Osteoblast (primary cell): ENCODE data around the gene SHISA5. TPM values are rescaled to one million over a fixed set of nuclear protein-coding genes. Genes with fewer than 3 reads are reported as not detected.

Experiments used
- DNase-seq: peaks from one replicate; pipeline ENCODE4 v3.0.0; 2011; ENCODE audit warnings: low spot score, mixed read lengths; ENCODE audit not compliant: insufficient read length; ENCODE audit errors: missing footprints
- H2AFZ ChIP-seq: 2 replicates; pipeline ENCODE4 v1.6.0; 2011; ENCODE audit warnings: mild to moderate bottlenecking, low read length
- H3K27ac ChIP-seq: 2 replicates; pipeline ENCODE4 v1.5.1; 2011; ENCODE audit warnings: mild to moderate bottlenecking, low read depth, low read length, moderate library complexity
- H3K27me3 ChIP-seq: 2 replicates; pipeline ENCODE4 v1.6.0; 2012; ENCODE audit warnings: mild to moderate bottlenecking, control low read depth, inconsistent platforms, low read length, moderate library complexity; ENCODE audit not compliant: insufficient read depth
- H3K36me3 ChIP-seq: 2 replicates; pipeline ENCODE4 v1.5.1; 2011; ENCODE audit warnings: mild to moderate bottlenecking, low read length, control low read depth, moderate library complexity; ENCODE audit not compliant: insufficient read depth
- H3K4me1 ChIP-seq: 2 replicates; pipeline ENCODE4 v1.5.1; 2011; ENCODE audit warnings: mild to moderate bottlenecking, low read length, control low read depth, moderate library complexity; ENCODE audit not compliant: insufficient read depth
- H3K4me2 ChIP-seq: 2 replicates; pipeline ENCODE4 v1.6.0; 2011; ENCODE audit warnings: mild to moderate bottlenecking, low read length; ENCODE audit not compliant: insufficient read depth
- H3K4me3 ChIP-seq: fragments of 200-600 bp; sonication (generic); 3 replicates; pipeline ENCODE4 v1.5.1; 2012; ENCODE audit warnings: mild to moderate bottlenecking, low read length, inconsistent platforms; ENCODE audit not compliant: insufficient read depth
- H3K79me2 ChIP-seq: 2 replicates; pipeline ENCODE4 v1.6.0; 2012; ENCODE audit warnings: mild to moderate bottlenecking, low read length, control low read depth, inconsistent platforms; ENCODE audit not compliant: insufficient read depth
- H3K9me3 ChIP-seq: 2 replicates; pipeline ENCODE4 v1.5.1; 2011; ENCODE audit warnings: low read depth, low read length, control low read depth
- H4K20me1 ChIP-seq: 2 replicates; pipeline ENCODE4 v1.6.0; 2012; ENCODE audit warnings: mild to moderate bottlenecking, low read length, control low read depth; ENCODE audit not compliant: insufficient read depth
- CTCF ChIP-seq: IDR thresholded peaks from 2 replicates; pipeline ENCODE4 v1.5.1; 2011; ENCODE audit warnings: mild to moderate bottlenecking, low read depth, low read length, moderate library complexity; ENCODE audit errors: extremely low read depth
- total RNA-seq: library from RNA; depleted of rRNA; stranded (reverse); fragments of >200 nt; gene quantifications from 2 replicates; pipeline ENCODE4 v1.2.3, GENCODE V29; 2012

Gene SHISA5
- total RNA-seq, 1 donor, result 105 TPM

GRCh38 chr3:48519277-48519643 lies 15.3 kb upstream of the SHISA5 start:
- H3K27ac ChIP-seq, result no peak overlapping the region
- H4K20me1 ChIP-seq, result no peaks in the 10 kb centered on the region
- no peaks in the 10 kb centered on the region for H3K36me3 ChIP-seq
- H3K4me2 ChIP-seq, result no peak overlapping the region
- H3K79me2 ChIP-seq, result no peaks in the 10 kb centered on the region
- no peak overlapping the region for H2AFZ ChIP-seq
- H3K4me3 ChIP-seq, result no peak overlapping the region
- H3K27me3 ChIP-seq, result no peaks in the 10 kb centered on the region
- peak; percentile 58 for DNase-seq
- no peak for TF ChIP-seq CTCF
- H3K4me1 ChIP-seq, result no peaks in the 10 kb centered on the region
- H3K9me3 ChIP-seq, result no peaks in the 10 kb centered on the region

GRCh38 chr3:48518638-48519276 lies 14.8 kb upstream of the SHISA5 start:
- Histone ChIP-seq H3K27ac (no peak overlapping the region), H3K4me3 (no peak overlapping the region)

GRCh38 chr3:48518069-48518468 lies 14.1 kb upstream of the SHISA5 start:
- Histone ChIP-seq H3K9me3 (no peaks in the 10 kb centered on the region), H3K4me2 (no peak overlapping the region), H3K4me3 (no peak overlapping the region), H3K27ac (no peak overlapping the region), H4K20me1 (no peaks in the 10 kb centered on the region), H2AFZ (no peak overlapping the region), H3K4me1 (no peaks in the 10 kb centered on the region), H3K79me2 (no peaks in the 10 kb centered on the region), H3K27me3 (no peaks in the 10 kb centered on the region), H3K36me3 (no peaks in the 10 kb centered on the region)
- TF ChIP-seq CTCF, result no peak
- DNase-seq, result peak; percentile 51

More at GRCh38 chr3:48518638-48519276, 14.8 kb upstream of the SHISA5 start:
- H3K27me3 ChIP-seq, result no peaks in the 10 kb centered on the region
- H3K36me3 ChIP-seq, result no peaks in the 10 kb centered on the region
- TF ChIP-seq CTCF, result no peak
- no peaks in the 10 kb centered on the region for H3K9me3 ChIP-seq
- peak; percentile 39 for DNase-seq
- no peaks in the 10 kb centered on the region for H4K20me1 ChIP-seq
- no peak overlapping the region for H3K4me2 ChIP-seq
- H2AFZ ChIP-seq, result no peak overlapping the region
- no peaks in the 10 kb centered on the region for H3K4me1 ChIP-seq
- H3K79me2 ChIP-seq, result no peaks in the 10 kb centered on the region

- Histone ChIP-seq H3K4me2 (no peak overlapping the region), H3K4me3 (no peak overlapping the region), H2AFZ (no peak overlapping the region), H3K36me3 (no peaks in the 10 kb centered on the region), H3K4me1 (no peaks in the 10 kb centered on the region), H3K27ac (no peak overlapping the region), H3K79me2 (no peaks in the 10 kb centered on the region), H3K9me3 (no peaks in the 10 kb centered on the region), H3K27me3 (no peaks in the 10 kb centered on the region), H4K20me1 (no peaks in the 10 kb centered on the region)
- no peak for TF ChIP-seq CTCF
- DNase-seq, result no peak
Observed at GRCh38 chr3:48516571-48516970, 12.6 kb upstream of the SHISA5 start.
